Stimulated activated CD4-positive, alpha-beta T cell treated with anti-CD3 and anti-CD28 coated beads, Interleukin-12 subunit alpha, Interleukin-12 subunit beta, amount 100 ng/mL, for 4 hours (primary cell): ENCODE measurements around the gene ZMYND10.

Experiments
- DNase-seq: peaks from one replicate; pipeline ENCODE4 v3.0.0-alpha.2; 2020

Gene ZMYND10

GRCh38 chr3:50300681-50301254, 44.8 kb downstream of the ZMYND10 start:
- DNase-seq, result no peak

GRCh38 chr3:50299929-50300680, 45.4 kb downstream of the ZMYND10 start:
- no peak for DNase-seq

- no peak for DNase-seq
These were observed 45.9 kb downstream of the ZMYND10 start for GRCh38 chr3:50299638-50299928.

GRCh38 chr3:50298836-50299637, 46.5 kb downstream of the ZMYND10 start, which contains the start of the genes HYAL3 and NAA80:
TSS of gene HYAL3 (minus strand) at chr3:50299405. CDS start at chr3:50295602, 3,803 bp downstream.
TSS of gene NAA80 (minus strand) at chr3:50299405. CDS start at chr3:50297463, 1,942 bp downstream.
- DNase-seq, result peak; percentile 97

- DNase-seq, result no peak
These were observed 47.4 kb downstream of the ZMYND10 start for GRCh38 chr3:50297896-50298725.

- no peak for DNase-seq
These were observed 48.2 kb downstream of the ZMYND10 start for GRCh38 chr3:50297384-50297775.

GRCh38 chr3:50296721-50297383, 48.7 kb downstream of the ZMYND10 start:
- no peak for DNase-seq

GRCh38 chr3:50295553-50296431, 49.7 kb downstream of the ZMYND10 start:
- DNase-seq, result no peak

- no peak for DNase-seq
These were observed 50.8 kb downstream of the ZMYND10 start for GRCh38 chr3:50294492-50295403.

GRCh38 chr3:50294089-50294488, 51.4 kb downstream of the ZMYND10 start:
- DNase-seq, result no peak

GRCh38 chr3:50293079-50293801, 52.3 kb downstream of the ZMYND10 start:
- DNase-seq, result no peak

- DNase-seq, result peak; percentile 92
These were observed 53.1 kb downstream of the ZMYND10 start, which contains the start of gene IFRD2 for GRCh38 chr3:50292159-50293078. TSS of gene IFRD2 (minus strand) at chr3:50292429. CDS start at chr3:50292274, 155 bp downstream.
